Activated CD4-positive, alpha-beta T cell treated with anti-CD3 and anti-CD28 coated beads for 48 hours (primary cell): Measurements from ENCODE around the gene FGF23.
"Not testable (repeated sequence)": the region's sequence is repeated elsewhere in the genome, so short reads cannot be mapped to it uniquely, and the experiment has no call there.

ENCODE experiments used
- DNase-seq: peaks from one replicate; pipeline ENCODE4 v3.0.0-alpha.2; 2020

The FGF23 gene

DNA sequence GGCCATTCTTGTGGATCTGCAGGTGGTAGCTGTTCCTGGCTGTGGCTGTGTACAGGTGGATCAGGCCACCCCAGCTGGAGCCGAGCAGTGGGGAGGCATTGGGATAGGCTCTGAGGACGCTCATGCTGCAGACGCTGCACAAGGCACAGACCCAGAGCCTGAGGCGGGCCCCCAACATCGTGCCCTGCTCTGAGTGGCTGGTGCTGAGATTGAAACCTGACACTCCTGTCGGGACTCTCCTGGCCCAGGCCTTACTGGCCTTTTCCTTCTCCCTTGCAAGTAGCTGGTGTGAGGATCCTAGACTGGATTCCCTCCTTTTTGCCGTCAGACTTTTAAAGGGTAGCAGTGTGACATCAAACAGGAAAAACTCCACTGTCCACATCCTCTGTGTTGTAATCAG, at the start of gene FGF23:
TSS of gene FGF23 (minus strand) at position 308 of the 400 bp plus-strand sequence. CDS start at position 178, 130 bp downstream.
- DNase-seq = no peak

- no peak for DNase-seq
Measured at GRCh38 chr12:4424422-4424821, 44.9 kb upstream of the FGF23 start.

- DNase-seq = no peak
Measured at GRCh38 chr12:4423528-4424195, 44.1 kb upstream of the FGF23 start.

- no peak for DNase-seq
Measured at GRCh38 chr12:4422985-4423384, 43.5 kb upstream of the FGF23 start.

DNA sequence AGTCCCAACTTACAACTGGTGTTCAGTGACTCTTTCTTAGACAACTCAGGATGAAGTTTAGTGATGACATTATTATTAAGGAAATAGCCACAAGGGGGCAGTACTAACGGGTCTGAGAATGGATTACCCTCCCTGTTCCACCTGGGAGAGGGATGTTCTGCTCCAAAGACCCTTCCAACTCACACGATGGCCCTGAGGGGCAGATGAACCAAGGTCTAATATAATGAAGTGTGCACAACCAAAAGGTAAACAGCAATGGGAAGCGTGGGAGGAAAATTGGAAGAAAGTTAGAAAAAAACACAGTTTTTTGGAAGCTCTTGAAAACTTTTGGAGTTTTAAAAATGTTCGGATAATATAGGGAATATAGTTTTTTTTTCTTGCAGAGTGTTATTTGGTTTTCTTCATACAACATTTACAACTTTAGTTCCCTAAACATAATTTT, 42.1 kb upstream of the FGF23 start:
- peak; percentile 23 for DNase-seq

- no peak for DNase-seq
Measured at GRCh38 chr12:4420138-4420670, 40.7 kb upstream of the FGF23 start.

- DNase-seq = no peak
Measured at GRCh38 chr12:4418913-4419312, 39.4 kb upstream of the FGF23 start.

- DNase-seq = no peak
Measured at GRCh38 chr12:4417936-4418335, 38.4 kb upstream of the FGF23 start.

DNA sequence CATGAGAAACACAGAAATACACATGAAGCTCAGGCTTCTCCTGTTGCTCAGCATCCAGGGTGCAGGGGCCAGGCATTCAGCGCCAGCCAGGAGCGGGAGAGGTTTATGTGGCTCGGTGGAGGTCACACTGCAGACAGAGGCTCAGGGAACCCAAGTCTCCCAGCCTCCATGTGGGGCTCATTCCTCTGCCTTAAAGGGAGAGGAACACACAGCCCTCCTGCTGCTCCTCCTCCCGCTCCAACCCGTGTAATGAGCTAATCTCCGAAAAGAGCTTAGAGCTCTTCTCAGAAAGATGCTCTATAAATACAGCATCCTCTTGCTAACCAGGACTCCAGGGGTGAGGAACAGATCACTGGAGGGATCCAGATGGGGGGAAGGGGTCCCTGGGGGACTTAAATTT, 37.9 kb upstream of the FGF23 start:
- no peak for DNase-seq

DNA sequence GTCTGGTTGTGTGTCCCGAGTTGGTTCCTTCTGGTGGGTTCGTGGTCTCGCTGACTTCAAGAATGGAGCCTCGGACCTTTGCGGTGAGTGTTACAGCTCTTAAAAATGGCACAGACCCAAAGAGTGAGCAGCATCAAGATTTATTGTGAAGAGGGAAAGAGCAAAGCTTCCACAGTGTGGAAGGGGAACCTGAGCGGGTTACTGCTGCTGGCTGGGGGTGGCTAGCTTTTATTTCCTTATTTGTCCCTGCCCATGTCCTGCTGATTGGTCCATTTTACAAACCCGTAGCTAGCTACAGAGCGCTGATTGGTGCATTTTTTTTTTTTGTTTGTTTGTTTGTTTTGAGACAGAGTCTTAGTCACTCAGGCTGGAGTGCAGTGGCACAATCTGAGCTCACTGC, 36.8 kb upstream of the FGF23 start:
- no peak for DNase-seq

DNA sequence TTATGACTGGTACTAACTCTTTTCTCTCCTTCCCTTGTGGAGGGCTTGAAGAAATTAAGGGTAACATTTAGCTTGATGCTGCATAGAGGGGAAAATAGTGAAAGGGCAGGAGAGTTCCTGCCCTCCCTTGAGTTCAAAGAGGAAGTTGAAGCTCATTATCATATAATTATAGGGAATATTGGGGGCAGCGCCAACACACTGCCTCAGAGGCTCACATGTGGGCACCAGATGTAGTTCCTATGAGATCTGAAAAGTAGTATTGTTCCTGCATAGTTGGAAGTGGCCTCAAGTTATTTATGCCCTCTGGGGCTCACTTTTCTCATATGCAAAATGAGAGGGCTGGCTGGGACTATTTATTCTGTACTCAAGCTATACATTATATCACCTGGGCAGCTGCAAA, 33.0 kb upstream of the FGF23 start:
- DNase-seq = no peak

DNA sequence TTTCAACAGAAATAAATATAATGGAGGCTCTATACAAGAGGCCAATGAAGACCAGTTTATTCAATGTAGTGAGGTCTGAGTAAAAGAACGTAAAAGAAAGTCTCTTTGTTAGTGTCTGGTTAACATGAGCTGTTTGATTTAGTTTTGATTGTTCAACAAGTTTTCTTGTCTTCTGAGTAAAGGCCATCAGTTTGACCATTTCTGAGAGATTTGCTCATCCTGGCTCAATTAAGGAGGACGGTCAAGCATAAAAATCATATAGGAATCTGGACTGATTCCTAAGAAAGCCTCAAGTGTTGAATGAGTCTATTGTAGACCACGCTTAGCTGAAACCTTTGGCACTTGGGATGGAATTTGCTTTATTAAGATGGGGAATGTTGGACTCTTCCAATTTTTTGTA, 32.5 kb upstream of the FGF23 start:
- DNase-seq = no peak

- DNase-seq = no peak
Measured at GRCh38 chr12:4407136-4407535, 27.6 kb upstream of the FGF23 start.

DNA sequence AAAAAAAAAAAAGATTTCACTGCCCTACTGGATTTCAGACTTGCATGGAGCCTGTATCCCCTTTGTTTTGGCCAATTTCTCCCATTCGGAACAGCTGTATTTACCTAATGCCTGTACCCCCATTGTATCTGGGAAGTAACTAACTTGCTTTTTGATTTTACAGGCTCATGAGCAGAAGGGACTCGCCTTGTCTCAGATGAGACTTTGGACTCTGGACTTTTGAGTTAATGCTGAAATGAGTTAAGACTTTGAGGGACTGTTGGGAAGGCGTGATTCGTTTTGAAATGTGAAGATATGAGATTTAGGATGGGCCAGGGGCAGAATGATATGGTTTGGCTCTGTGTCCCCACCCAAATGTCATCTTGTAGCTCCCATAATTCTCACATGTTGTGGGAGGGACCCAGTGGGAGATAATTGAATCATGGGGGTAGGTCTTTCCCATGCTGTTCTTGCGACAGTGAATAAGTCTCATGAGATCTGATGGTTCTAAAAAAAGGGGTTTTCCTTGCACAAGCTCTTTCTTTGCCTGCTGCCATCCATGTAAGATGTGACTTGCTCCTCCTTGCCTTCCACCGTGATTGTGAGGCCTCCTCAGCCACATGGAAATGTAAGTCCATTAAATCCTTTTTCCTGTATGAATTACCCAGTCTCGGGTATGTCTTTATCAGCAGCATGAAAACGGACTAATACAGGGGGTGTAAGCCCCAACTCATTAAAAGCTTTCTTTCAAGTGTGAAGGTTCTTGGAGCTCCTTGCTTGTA, 25.5 kb upstream of the FGF23 start:
- not testable (repeated sequence) for DNase-seq

- no peak for DNase-seq
Measured at GRCh38 chr12:4402996-4403395, 23.5 kb upstream of the FGF23 start.

DNA sequence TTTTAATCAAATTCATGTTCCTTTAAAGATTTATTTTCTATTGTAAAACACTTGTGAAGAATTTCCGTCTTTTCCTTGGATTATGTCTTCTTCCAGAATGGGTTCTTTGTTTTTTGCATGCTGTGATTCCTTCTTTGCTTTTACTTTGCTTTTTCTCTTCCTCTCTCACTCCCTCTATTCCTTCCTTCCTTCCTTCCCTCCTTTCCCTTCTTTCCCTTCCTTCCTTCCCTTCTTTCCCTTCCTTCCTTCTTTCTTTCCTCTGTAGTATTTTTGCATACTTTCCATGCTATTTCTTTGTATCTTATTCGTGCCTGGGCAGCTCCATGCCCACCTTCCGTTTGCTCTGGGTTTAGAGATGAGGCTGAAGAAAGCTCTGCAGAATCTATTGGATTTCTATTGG, 21.6 kb upstream of the FGF23 start:
- DNase-seq = no peak

DNA sequence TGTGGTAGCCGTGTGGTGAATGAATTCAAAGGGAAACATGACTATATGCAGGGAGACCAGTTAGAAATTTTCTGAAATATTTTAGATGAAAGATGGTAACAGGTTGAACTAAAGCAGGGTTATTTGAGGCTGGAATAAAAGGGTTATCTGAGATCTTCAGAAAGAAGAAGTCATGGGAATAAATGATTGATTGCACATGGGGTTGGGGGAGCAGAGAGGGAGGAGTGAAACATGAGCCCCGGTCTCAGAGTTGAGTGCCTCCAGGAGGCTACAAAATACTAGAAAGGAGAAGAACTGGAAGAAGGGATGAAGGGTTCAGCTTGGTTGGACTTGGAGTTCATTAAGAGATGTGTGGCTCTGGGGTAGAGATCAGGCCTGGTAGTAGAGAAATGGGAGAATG, 16.3 kb upstream of the FGF23 start:
- DNase-seq = no peak

DNA sequence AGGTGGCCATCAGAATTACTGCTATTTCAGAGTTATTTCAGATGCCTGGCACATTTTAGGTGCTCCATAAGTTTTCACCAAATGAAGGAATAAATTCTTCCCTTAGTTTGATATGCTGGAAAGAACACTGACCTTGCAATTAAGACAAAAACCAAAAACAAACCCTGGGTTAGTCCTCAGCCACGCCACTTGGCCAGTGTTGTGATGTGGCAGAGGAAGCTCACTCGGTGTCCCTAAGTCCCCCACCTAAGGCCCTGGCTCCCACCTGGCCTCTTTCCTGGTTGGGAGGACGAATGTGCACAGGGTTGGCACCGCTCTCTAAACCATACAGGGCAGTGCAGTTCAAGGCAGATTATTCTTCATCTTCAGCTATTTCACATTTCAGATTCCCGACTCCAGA, 13.7 kb upstream of the FGF23 start:
- DNase-seq = no peak

- DNase-seq = no peak
Measured at GRCh38 chr12:4392223-4392742, 12.8 kb upstream of the FGF23 start.

DNA sequence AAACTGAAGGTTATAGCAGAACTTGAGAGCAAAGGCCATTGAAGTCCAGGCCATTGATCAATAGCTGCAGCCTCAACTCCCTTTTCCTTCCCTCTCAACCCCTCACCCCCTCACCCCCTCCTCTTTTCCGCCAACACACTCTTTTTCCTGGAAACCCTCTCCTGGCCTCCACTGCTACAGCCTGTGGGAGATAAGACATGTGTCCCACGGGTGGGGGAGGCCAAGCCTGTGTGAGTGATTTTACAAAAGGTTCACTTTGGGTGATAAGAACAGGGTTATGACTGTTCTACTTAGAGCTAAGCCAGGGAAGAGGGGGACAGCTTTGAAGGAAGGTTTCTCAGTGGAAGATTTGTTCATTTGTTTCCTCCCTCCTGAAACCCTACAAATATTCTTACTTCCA, 9.2 kb upstream of the FGF23 start:
- no peak for DNase-seq

- DNase-seq = no peak
Measured at GRCh38 chr12:4388032-4388431, 8.5 kb upstream of the FGF23 start.

GRCh38 chr12:4387607-4388006, 8.1 kb upstream of the FGF23 start:
- no peak for DNase-seq

- DNase-seq = no peak
Measured at GRCh38 chr12:4386801-4387200, 7.3 kb upstream of the FGF23 start.

- DNase-seq = no peak
Measured at GRCh38 chr12:4383304-4383865, 3.9 kb upstream of the FGF23 start.
